RWPE2 (cell line): ENCODE results near the gene TMEM106A.
"Not testable (repeated sequence)": the region's sequence is repeated elsewhere in the genome, so short reads cannot be mapped to it uniquely, and the experiment has no call there.

Source experiments
- ATAC-seq: fragments of 200-7000 bp; cut with Tn5 transposase; 3 replicates; pipeline ENCODE4 v1.9.1; 2021; ENCODE audit warnings: low read depth
- DNase-seq: peaks from one replicate; pipeline ENCODE4 v3.0.0-alpha.2; 2020; ENCODE audit warnings: low spot score
- H3K27ac ChIP-seq: fragments of 450-650 bp; 2 replicates; pipeline ENCODE4 v1.5.1; 2017; ENCODE audit warnings: mild to moderate bottlenecking; ENCODE audit not compliant: poor library complexity, severe bottlenecking
- H3K27me3 ChIP-seq: fragments of 250-450 bp; sonication (Bioruptor Pico); 2 replicates; pipeline ENCODE4 v1.5.1; 2021; ENCODE audit warnings: mild to moderate bottlenecking, moderate library complexity; ENCODE audit not compliant: insufficient read depth, poor library complexity, severe bottlenecking
- H3K36me3 ChIP-seq: fragments of 250-450 bp; sonication (Bioruptor Pico); 2 replicates; pipeline ENCODE4 v1.5.1; 2020; ENCODE audit warnings: low read depth, mild to moderate bottlenecking, moderate library complexity
- H3K4me1 ChIP-seq: fragments of 250-450 bp; sonication (Bioruptor Pico); 2 replicates; pipeline ENCODE4 v1.5.1; 2021; ENCODE audit warnings: mild to moderate bottlenecking, moderate library complexity; ENCODE audit not compliant: insufficient read depth, poor library complexity, severe bottlenecking
- H3K4me3 ChIP-seq: fragments of 250-450 bp; sonication (Bioruptor Pico); 2 replicates; pipeline ENCODE4 v1.5.1; 2021; ENCODE audit warnings: mild to moderate bottlenecking, moderate library complexity; ENCODE audit not compliant: severe bottlenecking
- H3K9me3 ChIP-seq: fragments of 250-450 bp; sonication (Bioruptor Pico); 2 replicates; pipeline ENCODE4 v1.5.1; 2021; ENCODE audit warnings: mild to moderate bottlenecking, moderate library complexity; ENCODE audit not compliant: severe bottlenecking

TMEM106A gene

DNA sequence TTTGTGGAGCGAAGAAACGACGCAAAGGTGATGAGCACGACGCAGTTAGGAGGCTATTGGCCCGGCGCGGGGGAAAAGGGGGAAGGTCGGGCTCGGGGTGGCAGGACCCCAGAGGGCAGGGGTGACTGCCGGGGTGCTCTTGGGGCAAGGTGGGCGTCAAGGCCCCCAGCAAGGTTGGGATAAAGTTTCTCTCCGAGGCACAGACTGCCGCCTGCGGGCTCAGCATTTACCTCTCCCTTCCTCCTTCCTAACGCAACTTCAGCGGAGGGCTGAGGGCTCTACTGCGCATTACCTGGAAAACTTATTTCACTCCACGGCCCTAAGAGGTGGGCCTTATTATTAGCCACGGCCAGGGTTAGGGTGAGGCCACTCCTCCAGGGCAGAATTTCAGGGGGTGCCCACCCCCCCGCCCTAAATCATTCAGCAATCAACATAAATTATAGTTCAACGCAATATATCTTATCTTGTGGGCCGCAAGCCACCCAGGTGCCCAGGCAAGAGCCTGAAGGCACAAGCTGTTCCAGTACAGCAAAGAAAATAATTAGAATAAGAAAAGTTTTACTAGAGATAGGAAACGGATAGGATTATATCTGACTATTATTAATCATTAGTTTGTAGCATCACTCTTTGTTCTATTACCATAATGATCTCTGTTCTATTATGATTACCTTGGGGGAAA is 20.5 kb downstream of the TMEM106A start:
- H3K27me3 ChIP-seq, ATAC-seq, H3K9me3 ChIP-seq, H3K27ac ChIP-seq, H3K4me1 ChIP-seq, H3K36me3 ChIP-seq, H3K4me3 ChIP-seq: not testable (repeated sequence)
- DNase-seq: peak; percentile 95

- DNase-seq, H3K9me3 ChIP-seq, H3K4me1 ChIP-seq, ATAC-seq, H3K27ac ChIP-seq, H3K4me3 ChIP-seq, H3K27me3 ChIP-seq, H3K36me3 ChIP-seq: not testable (repeated sequence)
These were observed 21.6 kb downstream of the TMEM106A start for GRCh38 chr17:43233263-43233662.

DNA sequence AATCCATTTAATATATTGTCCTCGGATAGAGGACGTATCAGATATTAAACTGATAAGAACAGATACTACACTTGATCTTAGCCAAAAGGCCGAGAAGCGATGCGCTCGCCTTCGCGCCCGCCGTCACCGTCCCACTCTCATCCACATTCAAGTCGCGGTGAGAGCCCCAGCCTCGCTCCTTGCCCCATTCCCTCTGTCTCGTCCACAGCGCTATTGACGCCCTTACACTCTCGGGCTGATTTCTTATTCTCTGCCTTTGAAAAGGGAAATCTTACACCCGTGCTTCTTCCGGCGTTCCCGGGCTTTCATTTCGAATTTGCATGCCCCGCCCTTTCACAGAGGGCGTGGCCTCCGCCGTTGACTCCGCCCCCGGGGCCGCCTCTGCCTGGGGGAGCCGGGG is 22.2 kb downstream of the TMEM106A start, which contains the start of gene RNU2-1:
Gene RNU2-1 (minus strand): TSS at position 101 of the 400 bp plus-strand sequence.
- not testable (repeated sequence) for DNase-seq, H3K9me3 ChIP-seq, H3K27ac ChIP-seq, H3K4me1 ChIP-seq, ATAC-seq, H3K27me3 ChIP-seq, H3K36me3 ChIP-seq, H3K4me3 ChIP-seq

- not testable (repeated sequence) for H3K27me3 ChIP-seq, H3K4me1 ChIP-seq, H3K27ac ChIP-seq, H3K36me3 ChIP-seq, H3K4me3 ChIP-seq, DNase-seq, H3K9me3 ChIP-seq
- peak; percentile 64 for ATAC-seq
These were observed 27.9 kb downstream of the TMEM106A start for GRCh38 chr17:43239597-43239996.

DNA sequence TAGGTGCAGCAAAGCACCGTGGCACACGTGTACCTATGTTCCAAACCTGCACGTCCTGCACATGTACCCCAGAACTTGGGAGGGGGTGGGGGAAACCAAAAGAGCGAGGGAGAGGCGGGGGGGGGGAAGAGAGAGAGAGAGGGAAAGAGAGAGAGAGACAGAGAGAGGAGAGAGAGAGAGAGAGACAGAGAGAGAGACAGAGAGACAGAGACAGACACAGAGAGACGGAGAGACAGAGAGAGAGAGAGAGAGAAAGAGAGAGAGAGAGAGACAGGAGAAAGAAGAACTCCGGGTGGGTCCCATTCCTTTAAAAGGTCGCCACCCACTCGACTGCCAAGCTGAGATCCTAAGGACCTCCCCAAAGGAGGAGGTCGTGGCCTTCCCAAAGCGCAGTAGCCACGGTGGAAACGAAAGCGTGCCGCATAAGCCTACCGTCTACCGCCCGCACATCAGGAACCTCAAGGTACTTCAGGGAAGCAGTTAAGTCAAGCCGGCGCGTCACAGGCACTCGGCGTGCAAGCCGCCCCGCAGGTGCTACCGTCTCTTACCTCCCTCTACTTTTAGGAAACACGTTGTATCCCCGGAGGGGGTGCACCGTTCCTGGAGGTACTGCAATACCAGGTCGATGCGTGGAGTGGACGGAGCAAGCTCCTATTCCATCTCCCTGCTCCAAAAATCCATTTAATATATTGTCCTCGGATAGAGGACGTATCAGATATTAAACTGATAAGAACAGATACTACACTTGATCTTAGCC is 29.1 kb downstream of the TMEM106A start:
- not testable (repeated sequence) for DNase-seq, H3K27me3 ChIP-seq, H3K4me1 ChIP-seq, H3K4me3 ChIP-seq, H3K9me3 ChIP-seq, H3K36me3 ChIP-seq, H3K27ac ChIP-seq
- ATAC-seq: peak; percentile 66

DNA sequence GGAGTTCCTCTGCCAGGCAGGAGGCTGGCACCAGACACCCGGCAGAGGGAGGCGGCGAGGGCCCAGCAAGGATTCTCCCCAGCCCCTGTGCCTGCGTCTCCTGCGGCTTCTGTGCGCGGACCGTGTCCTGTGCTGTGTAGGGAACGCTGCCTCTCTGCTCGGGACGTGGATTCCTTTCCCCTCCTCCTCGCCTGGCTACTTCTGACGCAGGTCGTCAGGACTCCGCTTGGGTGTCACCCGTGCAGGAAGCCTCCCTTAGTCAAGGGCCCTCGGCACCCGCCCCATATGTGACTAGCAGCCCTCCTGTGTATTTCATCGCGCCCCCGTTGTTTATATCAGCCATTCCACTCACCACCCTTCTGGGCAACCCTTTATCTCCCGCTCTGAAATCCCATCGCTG is 34.8 kb downstream of the TMEM106A start:
- ATAC-seq, H3K27me3 ChIP-seq, H3K4me3 ChIP-seq, H3K36me3 ChIP-seq, H3K27ac ChIP-seq, DNase-seq, H3K9me3 ChIP-seq, H3K4me1 ChIP-seq: not testable (repeated sequence)
